ENCODE data around the gene TRIM56.
A peak's percentile ranks its signal among the peaks of the same experiment; 100 is the strongest.
"Not testable (repeated sequence)": the region's sequence is repeated elsewhere in the genome, so short reads cannot be mapped to it uniquely, and the experiment has no call there.

Gene TRIM56

GRCh38 chr7:101077303-101078086 is 7.8 kb upstream of the TRIM56 start:
- TF ChIP-seq ZNF274 (IDR thresholded peaks at IDR 0.05; ENCODE audit: low read depth, low read length): no peak
- H3K4me3 ChIP-seq (ENCODE audit: low read length): no peak overlapping the region

GRCh38 chr7:101081432-101081831 is 3.8 kb upstream of the TRIM56 start:
- TF ChIP-seq ZNF274 (IDR thresholded peaks at IDR 0.05; ENCODE audit: low read depth, low read length): no peak

GRCh38 chr7:101084865-101085161 is 468 bp upstream of the TRIM56 start:
- no peak for TF ChIP-seq ZNF274 (IDR thresholded peaks at IDR 0.05; ENCODE audit: low read depth, low read length)
- peak overlapping the region; percentile 10; the same call in 1 of the 2 replicates for H3K4me3 ChIP-seq (ENCODE audit: low read length)

More at GRCh38 chr7:101081432-101081831, 3.8 kb upstream of the TRIM56 start:
- H3K4me3 ChIP-seq (ENCODE audit: low read length): no peak overlapping the region

GRCh38 chr7:101087334-101088068 is 2.2 kb downstream of the TRIM56 start:
- no peak overlapping the region for H3K4me3 ChIP-seq (ENCODE audit: low read length)
- TF ChIP-seq ZNF274 (IDR thresholded peaks at IDR 0.05; ENCODE audit: low read depth, low read length): no peak

GRCh38 chr7:101088069-101088425 is 2.8 kb downstream of the TRIM56 start:
- no peak for TF ChIP-seq ZNF274 (IDR thresholded peaks at IDR 0.05; ENCODE audit: low read depth, low read length)
- H3K4me3 ChIP-seq (ENCODE audit: low read length): no peak overlapping the region

- no peak for TF ChIP-seq ZNF274 (IDR thresholded peaks at IDR 0.05; ENCODE audit: low read depth, low read length)
- no peak overlapping the region for H3K4me3 ChIP-seq (ENCODE audit: low read length)
These were observed 3.7 kb downstream of the TRIM56 start for GRCh38 chr7:101088858-101089529.

- no peak overlapping the region for H3K4me3 ChIP-seq (ENCODE audit: low read length)
- no peak for TF ChIP-seq ZNF274 (IDR thresholded peaks at IDR 0.05; ENCODE audit: low read depth, low read length)
These were observed 4.6 kb downstream of the TRIM56 start for GRCh38 chr7:101089876-101090275.

- H3K4me3 ChIP-seq (ENCODE audit: low read length): not testable (repeated sequence)
These were observed 7.1 kb downstream of the TRIM56 start for GRCh38 chr7:101092266-101092905.

- H3K4me3 ChIP-seq (ENCODE audit: low read length): no peak overlapping the region
- TF ChIP-seq ZNF274 (IDR thresholded peaks at IDR 0.05; ENCODE audit: low read depth, low read length): no peak
These were observed 8.6 kb downstream of the TRIM56 start for GRCh38 chr7:101093906-101094305.

- H3K4me3 ChIP-seq (ENCODE audit: low read length): no peak overlapping the region
- no peak for TF ChIP-seq ZNF274 (IDR thresholded peaks at IDR 0.05; ENCODE audit: low read depth, low read length)
These were observed 9.1 kb downstream of the TRIM56 start for GRCh38 chr7:101094376-101094775.

GRCh38 chr7:101094791-101095375 is 9.6 kb downstream of the TRIM56 start:
- no peak overlapping the region for H3K4me3 ChIP-seq (ENCODE audit: low read length)
- no peak for TF ChIP-seq ZNF274 (IDR thresholded peaks at IDR 0.05; ENCODE audit: low read depth, low read length)

GRCh38 chr7:101096331-101096956 is 11.2 kb downstream of the TRIM56 start:
- H3K4me3 ChIP-seq (ENCODE audit: low read length): no peak overlapping the region
- no peak for TF ChIP-seq ZNF274 (IDR thresholded peaks at IDR 0.05; ENCODE audit: low read depth, low read length)

GRCh38 chr7:101096957-101097347 is 11.7 kb downstream of the TRIM56 start:
- TF ChIP-seq ZNF274 (IDR thresholded peaks at IDR 0.05; ENCODE audit: low read depth, low read length): no peak

GRCh38 chr7:101097561-101097960 is 12.3 kb downstream of the TRIM56 start:
- H3K4me3 ChIP-seq (ENCODE audit: low read length): no peak overlapping the region
- TF ChIP-seq ZNF274 (IDR thresholded peaks at IDR 0.05; ENCODE audit: low read depth, low read length): no peak

More at GRCh38 chr7:101096957-101097347, 11.7 kb downstream of the TRIM56 start:
- H3K4me3 ChIP-seq (ENCODE audit: low read length): no peak overlapping the region

Measured in GM08714 (cell line).